ENCODE data around the gene RPS2.

DNA sequence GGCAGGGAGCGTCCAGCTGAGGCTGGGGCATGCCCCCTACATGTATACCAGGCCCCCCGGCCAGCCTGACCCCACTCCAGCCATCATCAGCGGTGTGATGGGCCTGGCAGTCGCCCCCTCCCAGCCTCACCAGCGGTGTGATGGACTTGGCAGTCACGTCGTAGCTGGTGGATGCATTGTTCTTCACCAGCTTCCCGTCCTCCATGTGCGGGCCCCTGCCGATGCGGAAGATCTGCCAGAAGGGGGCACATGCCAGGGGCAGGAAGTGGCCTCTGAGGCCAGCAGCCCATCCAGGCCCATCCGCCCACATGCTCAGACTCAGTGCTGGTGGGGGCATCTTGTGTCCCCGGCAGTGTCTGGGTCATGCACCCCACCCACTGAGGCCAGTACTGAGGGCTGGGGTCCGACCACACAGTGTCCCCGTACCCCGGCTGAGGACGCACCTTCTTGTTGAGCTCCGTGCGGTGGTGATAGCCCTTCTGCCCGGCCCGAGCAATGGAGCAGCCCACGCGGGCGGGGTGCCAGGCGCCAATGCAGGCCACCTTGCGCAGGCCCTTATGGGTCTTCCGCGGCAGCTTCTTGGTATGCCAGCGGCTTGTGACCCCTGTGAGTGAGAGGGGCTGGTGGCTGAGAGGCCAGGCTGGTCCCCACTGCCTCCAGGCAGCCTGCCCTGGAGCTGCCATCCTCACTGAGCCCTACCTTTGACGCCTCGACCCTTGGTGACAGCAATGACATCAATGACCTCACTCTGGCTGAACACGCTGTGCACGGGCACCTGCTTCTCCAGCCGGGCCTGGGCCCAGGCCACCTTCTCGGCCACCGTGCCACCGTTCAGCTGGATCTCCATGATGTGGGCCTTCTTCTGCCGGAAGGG lies 17.9 kb downstream of the RPS2 start:
- TF ChIP-seq, protein P1, sequence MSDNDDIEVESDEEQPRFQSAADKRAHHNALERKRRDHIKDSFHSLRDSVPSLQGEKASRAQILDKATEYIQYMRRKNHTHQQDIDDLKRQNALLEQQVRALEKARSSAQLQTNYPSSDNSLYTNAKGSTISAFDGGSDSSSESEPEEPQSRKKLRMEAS (IDR thresholded peaks at IDR 0.05): no peak
- TF ChIP-seq EGR1 (IDR thresholded peaks at IDR 0.05) (no peak), EP300 (IDR thresholded peaks at IDR 0.05; ENCODE audit: borderline replicate concordance) (no peak), RAD21 (IDR thresholded peaks at IDR 0.05; ENCODE audit: low read depth) (no peak), FOXM1 (IDR thresholded peaks at IDR 0.05; ENCODE audit: borderline replicate concordance, low read depth) (no peak), CEBPB (IDR thresholded peaks at IDR 0.05) (no peak), TAF1 (IDR thresholded peaks at IDR 0.05; ENCODE audit: low read depth) (no peak), ZBTB7A (IDR thresholded peaks at IDR 0.05; ENCODE audit: low read depth) (no peak)
- TF ChIP-seq, protein P2, sequence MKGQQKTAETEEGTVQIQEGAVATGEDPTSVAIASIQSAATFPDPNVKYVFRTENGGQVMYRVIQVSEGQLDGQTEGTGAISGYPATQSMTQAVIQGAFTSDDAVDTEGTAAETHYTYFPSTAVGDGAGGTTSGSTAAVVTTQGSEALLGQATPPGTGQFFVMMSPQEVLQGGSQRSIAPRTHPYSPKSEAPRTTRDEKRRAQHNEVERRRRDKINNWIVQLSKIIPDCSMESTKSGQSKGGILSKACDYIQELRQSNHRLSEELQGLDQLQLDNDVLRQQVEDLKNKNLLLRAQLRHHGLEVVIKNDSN (IDR thresholded peaks at IDR 0.05): no peak
- TF ChIP-seq, protein P3, sequence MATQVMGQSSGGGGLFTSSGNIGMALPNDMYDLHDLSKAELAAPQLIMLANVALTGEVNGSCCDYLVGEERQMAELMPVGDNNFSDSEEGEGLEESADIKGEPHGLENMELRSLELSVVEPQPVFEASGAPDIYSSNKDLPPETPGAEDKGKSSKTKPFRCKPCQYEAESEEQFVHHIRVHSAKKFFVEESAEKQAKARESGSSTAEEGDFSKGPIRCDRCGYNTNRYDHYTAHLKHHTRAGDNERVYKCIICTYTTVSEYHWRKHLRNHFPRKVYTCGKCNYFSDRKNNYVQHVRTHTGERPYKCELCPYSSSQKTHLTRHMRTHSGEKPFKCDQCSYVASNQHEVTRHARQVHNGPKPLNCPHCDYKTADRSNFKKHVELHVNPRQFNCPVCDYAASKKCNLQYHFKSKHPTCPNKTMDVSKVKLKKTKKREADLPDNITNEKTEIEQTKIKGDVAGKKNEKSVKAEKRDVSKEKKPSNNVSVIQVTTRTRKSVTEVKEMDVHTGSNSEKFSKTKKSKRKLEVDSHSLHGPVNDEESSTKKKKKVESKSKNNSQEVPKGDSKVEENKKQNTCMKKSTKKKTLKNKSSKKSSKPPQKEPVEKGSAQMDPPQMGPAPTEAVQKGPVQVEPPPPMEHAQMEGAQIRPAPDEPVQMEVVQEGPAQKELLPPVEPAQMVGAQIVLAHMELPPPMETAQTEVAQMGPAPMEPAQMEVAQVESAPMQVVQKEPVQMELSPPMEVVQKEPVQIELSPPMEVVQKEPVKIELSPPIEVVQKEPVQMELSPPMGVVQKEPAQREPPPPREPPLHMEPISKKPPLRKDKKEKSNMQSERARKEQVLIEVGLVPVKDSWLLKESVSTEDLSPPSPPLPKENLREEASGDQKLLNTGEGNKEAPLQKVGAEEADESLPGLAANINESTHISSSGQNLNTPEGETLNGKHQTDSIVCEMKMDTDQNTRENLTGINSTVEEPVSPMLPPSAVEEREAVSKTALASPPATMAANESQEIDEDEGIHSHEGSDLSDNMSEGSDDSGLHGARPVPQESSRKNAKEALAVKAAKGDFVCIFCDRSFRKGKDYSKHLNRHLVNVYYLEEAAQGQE (IDR thresholded peaks at IDR 0.05; ENCODE audit: low read depth): no peak
